Glomerular endothelial cell (primary cell): Measurements from ENCODE around the gene GRIK3. TPM values are rescaled to one million over a fixed set of nuclear protein-coding genes. Genes with fewer than 3 reads are reported as not detected.

ENCODE experiments used
- DNase-seq: peaks from one replicate; pipeline ENCODE4 v3.0.0-alpha.2; 2011; ENCODE audit warnings: low read depth, low spot score; ENCODE audit errors: extremely low read depth
- total RNA-seq: library from RNA; depleted of rRNA; stranded (reverse); fragments of >200 nt; gene quantifications from 2 replicates; pipeline ENCODE4 v1.2.3, GENCODE V29; 2015

GRIK3 gene
- total RNA-seq, 1 donor from 2014 or later: not detected

- DNase-seq: no peak
Measured at GRCh38 chr1:36982709-36983108, 51.6 kb downstream of the GRIK3 start.

- no peak for DNase-seq
Measured at GRCh38 chr1:36981771-36982622, 52.3 kb downstream of the GRIK3 start.

- no peak for DNase-seq
Measured at GRCh38 chr1:36981126-36981525, 53.2 kb downstream of the GRIK3 start.

- no peak for DNase-seq
Measured at GRCh38 chr1:36977731-36978406, 56.4 kb downstream of the GRIK3 start.

GRCh38 chr1:36975642-36976041 lies 58.7 kb downstream of the GRIK3 start:
- DNase-seq: no peak

DNA sequence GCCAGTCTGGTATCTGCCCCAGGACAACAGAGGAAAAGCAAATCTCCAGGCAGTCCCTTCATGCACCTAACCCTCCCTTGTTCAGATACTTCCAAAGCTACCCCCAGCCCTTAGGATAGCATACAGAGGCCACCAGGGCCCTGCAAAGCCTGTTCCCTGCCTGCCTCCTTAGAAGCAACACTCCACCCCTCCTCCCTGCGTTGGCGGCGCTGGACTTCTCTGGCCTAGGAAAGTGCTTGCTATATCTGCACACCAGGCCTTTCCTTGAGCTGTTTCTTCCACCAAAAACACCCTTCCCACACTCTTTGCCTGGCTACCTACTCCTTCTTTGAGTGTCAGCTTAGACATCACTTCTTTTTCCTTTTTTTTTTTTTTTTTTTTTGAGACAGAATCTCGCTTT lies 61.3 kb downstream of the GRIK3 start:
- DNase-seq: no peak

DNA sequence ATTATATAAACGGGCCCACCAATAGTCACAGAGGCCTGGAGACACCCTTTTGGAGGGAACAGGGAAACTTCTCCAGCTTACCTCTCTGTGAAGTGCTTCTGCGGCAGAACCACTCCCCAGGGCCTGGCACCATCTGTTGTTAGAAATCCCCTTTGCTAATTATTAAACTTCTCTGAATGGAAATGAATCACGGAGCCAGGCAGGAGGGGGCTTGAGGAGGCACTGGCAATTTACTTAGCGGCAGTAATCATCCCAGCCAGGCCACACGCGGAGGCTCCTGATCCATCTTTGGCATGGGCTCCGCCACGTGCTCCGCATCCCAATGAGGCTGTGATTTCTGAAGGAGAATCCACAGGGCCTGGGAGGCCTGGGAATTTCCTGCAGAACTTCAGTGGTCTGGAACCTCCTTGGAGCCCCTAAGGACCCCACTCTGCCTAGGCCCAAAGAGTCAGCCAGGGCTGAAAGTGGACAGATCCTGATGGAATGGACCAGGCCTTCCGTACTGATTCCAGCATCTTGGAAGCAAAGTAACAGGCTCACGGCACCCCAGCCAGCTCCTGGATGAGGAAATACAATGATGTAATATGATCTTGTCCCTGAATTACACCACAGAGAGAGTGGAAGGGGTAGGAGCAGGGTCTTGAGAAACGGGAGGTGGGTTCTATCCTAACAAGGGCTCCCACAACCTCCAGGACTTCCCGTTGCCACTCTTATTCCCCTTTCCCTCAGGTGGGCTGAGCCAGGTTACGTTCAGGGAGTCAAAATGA lies 62.3 kb downstream of the GRIK3 start:
- no peak for DNase-seq

DNA sequence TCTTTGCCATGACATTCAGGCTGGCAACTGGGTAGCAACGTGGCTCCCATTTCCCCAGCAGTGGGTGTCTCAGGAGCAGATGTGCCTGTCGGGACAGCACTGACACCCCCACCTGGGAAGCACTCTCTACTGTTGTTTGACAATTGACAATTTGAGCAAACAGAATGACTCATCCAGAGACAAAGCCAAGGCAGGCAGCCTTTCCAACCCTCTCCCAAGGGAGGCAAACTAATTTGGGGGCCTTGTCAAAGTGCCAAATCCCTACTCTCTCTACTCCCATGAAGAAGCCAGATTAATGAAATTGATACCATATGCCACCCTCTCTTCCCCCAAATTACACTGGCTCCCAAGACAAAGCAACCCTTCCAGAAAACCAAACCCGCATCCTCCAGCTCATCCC lies 65.6 kb downstream of the GRIK3 start:
- no peak for DNase-seq

GRCh38 chr1:36966242-36966641 lies 68.1 kb downstream of the GRIK3 start:
- DNase-seq: no peak

DNA sequence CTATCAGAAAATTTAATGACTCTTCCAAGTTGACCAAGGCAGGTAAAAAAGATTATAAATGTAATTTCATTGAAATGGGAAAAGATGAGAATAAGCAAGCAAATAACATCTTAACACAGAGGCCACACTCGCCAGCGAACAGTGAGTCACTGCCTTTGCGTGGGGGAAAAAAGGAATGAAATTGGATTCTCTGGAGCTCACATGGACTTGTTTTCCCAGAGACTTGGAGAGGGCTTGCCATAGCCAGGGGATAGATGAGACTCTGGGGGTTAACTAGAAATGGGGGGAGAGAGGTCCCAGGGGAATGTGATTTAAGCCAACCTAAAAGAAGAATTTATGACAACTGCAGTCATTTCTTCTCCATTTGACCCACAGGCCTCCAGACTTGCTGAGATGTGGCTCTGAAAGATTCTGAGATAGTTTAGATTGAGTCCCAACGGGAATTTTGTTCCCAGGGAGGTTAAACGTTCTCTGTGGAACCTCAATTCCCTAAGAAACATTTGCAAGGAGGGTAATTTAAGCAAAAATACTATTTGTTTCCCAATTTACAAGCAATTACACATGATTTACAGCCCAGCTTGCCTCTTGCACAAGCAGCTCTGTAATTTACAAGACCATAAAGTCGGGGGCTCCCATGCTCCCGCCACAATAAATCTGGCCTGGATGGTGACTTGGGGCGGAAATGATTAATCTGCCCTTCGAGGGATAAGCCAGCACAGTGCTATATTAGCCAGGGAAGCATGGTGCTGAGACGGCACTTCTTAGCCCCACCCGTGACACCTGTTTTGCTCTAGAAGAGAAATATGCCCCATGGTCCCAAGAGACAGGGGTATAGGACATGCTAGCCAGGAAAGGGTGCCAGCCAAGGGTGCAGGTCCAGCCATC lies 68.8 kb downstream of the GRIK3 start:
- no peak for DNase-seq

DNA sequence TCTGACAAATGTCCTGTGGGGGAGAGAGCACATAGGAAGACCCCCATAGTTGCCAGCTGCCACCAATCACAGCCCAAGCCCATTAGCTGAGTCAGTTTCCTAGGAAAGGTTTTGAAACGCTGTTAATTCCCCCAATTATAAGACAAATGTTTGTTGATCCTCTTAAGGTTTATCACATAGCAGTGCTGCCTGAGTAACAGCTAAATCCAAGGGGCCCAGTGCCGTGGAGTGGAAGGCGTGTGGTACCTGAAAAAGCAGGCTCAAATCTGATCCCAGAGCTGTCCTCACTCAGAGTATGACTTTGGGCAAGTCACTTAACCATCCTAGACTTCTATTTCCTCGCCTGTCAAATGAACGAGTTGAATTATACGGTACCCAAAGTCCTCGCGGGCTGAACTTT lies 69.5 kb downstream of the GRIK3 start:
- no peak for DNase-seq

GRCh38 chr1:36963006-36963405 lies 71.3 kb downstream of the GRIK3 start:
- no peak for DNase-seq

DNA sequence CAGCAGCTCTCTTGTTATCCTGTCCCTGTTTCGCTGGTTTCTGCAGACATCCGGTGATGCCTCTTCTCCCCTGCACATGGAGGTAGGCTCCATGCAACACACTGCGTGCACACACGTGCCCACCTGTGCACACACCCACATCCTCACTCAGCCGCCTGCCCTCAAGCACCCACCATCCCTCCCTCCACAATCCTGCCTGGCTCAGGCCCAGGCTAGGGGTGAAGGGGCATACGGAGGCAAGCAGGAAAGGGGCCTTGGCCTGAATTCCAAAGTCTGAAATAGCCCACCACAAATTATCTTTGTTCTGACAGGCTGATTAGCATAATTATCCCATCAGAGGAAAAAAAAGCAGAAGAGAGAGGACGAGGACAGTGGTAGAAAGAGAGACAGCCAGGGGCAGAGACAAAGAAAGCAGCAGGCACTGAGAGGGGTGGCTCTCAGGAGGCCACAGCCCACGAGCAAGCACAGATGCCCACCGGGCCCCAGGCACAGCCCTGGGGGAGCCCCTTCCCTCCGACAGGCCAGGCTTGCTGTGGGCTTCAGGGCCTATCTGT lies 73.2 kb downstream of the GRIK3 start:
- DNase-seq: no peak

DNA sequence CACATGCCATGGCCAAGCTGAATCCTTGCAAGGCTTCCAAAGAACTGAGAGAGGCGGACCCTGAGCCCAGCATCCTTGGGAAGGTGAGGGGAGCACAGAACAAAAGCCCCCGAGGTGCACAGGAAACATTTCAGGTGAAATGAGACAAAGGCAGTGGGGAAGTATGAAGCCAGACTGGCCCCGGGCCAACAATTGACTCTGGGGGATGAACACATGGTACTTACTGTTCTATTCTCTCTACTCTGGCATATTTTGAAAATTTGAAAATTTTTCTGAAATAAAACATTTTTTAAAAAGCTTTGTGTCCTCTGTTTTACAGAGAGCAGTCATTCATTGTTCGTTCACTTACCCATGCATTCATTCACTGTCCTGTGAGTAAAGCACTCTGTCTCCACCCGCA lies 77.7 kb downstream of the GRIK3 start:
- no peak for DNase-seq

DNA sequence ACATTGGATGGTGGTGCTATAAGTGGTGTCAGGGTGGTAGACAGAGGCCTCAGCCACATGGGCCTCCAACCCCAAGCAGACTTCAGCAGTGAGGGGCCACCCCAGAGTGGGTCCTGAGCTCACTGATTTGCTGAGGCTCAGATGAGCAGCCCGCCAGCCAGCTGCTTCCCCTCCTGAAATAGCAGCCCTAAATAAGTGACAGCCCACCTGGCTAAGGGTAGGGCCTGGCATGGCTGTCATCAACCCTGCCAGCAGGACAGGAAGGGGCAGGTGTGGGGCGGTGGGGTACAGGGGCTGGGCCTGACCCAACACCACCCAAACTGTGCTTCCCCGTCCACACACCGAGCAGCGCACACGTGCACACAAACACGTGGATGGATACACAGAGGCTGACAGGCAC lies 79.3 kb downstream of the GRIK3 start:
- DNase-seq: no peak

DNA sequence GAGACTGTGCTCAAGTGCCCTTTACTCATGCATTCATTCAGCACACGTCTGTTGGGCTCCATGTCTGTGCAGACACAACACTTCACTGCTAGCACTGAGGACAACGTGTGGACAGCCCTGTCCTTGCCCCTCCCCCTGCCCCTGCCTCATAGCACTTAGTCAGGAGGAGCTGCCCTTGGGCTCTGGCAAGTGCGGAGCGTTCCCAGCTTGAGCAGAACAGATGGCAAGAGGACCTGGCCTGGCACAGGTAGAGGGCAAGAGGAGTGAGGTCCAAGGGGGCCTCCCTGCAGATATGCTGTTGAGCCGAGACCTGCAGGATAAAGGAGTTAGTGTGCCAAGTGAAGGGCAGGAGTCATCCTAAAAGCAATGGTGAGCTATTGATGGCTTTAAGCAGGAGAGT lies 81.3 kb downstream of the GRIK3 start:
- no peak for DNase-seq

DNA sequence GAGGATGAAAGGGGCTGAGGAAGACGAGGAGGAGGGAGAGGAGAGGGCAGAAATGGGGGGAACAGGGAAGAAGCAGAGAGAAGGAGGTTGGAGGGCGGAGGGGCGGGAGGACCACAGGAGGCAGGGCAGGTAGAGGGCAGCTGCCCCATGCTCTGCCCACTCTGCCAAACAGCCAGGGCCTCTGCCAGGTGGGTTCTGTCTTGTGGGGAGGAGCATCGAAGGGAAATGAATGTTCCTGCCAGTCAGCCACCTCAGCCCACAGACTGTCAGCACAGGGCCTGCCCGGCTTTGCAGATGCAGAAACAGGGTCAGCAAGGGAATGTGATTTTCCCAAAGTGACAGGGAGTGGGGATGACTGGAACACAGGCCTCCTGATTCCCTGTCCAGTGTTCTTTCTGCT lies 82.6 kb downstream of the GRIK3 start:
- no peak for DNase-seq

DNA sequence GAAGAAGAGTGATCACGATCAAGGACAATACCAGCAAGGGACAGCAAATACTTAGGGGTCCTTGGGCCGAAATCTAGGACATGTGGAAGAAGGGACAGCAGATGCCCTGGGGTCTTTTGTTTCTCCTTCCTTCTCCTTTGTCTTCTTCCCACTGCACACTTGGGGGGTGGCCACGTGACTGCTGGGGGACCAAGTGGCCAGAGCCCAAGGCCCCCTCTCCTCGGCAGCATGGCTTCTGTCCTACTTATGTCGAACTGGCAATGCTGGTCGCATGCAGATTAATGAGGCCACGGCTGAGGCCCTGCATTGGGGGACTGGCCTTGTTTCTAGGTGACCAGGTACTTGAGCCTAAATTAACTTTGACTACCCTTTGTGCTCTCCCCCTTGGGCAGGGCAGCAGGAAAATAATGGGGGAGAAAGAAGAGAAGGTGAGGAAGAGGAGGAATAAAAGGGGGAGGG lies 83.0 kb downstream of the GRIK3 start:
- no peak for DNase-seq

DNA sequence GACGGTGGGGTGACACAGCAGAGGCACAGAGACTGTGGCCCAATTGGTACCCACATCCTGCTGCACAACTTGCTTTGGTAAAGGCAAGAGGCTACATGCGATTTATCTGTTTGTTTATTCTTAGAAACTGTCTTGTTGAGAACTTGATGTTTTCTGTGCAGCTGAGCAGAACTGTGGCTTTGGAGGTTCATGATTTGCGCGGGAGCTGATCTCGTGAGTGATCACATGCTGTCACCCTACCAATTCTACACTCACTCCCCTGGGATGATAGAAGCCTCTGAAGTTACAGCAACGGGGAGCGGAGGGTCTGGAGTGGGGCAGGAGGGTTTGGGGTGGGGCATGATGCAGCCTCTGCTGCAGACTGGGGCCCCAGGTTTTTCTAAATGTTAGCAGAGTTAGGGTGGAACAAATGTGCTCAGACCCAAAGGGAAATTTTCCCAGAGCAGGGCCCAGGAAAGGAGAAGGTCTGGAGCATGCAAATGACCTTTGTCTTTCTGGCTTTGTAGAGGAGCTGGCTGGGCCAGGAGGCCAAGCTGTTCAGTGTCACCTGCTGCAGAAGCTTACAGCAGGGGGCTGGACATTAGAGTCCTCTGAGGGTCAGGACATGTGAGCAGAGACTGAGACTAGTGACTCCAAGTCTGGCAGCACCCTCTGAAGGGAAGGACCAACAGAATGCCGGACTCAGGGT lies 83.6 kb downstream of the GRIK3 start:
- DNase-seq: no peak

DNA sequence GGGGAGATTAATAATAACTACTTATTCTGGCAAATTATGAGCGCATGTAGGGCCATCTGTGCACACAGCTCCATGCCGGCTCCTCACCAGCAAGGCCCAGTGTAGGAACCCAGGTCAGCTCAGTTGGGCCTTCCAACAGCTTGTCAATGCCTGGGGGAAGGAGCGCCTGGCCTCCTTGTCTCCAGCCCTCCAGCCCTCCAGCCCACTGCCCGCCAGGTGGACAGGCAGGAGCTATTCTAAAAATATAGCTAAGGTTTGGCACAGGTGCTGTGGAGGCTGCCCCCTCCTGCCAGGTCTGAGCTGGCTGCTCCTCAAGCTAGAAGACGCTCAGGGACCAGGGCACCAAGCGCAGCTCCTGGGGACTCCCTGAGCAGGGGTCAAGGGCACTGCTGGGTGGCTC lies 85.7 kb downstream of the GRIK3 start:
- no peak for DNase-seq
